ENCODE results near the gene RPS27L. TPM values are rescaled to one million over a fixed set of nuclear protein-coding genes. Genes with fewer than 3 reads are reported as not detected.

RPS27L gene
- total and polyA plus RNA-seq, 2 of the 8 experiments (the other 6 are each of a cell fraction or from before 2014, with no cell fraction given), result 115 to 143 TPM

- TF ChIP-seq ATF2 (IDR thresholded peaks at IDR 0.05; ENCODE audit: low read length) (no peak), TAF7 (optimal IDR thresholded peaks at IDR 0.05; ENCODE audit: borderline replicate concordance, low read depth, low read length) (no peak), JUN (IDR thresholded peaks at IDR 0.05; ENCODE audit: low read depth, low read length) (no peak), CHD2 (IDR thresholded peaks at IDR 0.05; ENCODE audit: low read length) (no peak), SIX5 (IDR thresholded peaks at IDR 0.05; ENCODE audit: low read depth, low read length) (no peak), SRF (IDR thresholded peaks at IDR 0.05; ENCODE audit: low read depth, low read length) (no peak), ASH2L (IDR thresholded peaks at IDR 0.05; ENCODE audit: low read length) (no peak)
Observed at GRCh38 chr15:63194880-63195568, 37.7 kb upstream of the RPS27L start (continued).

Data from H1 (cell line).